Parathyroid adenoma (tissue), 2 donors: ENCODE data around the gene GTF2F2.

Source experiments
- H2AFZ ChIP-seq: fragments of 300-600 bp; sonication (generic); one replicate; pipeline ENCODE4 v1.7.0; 2017; ENCODE audit warnings: antibody characterized with exemption, mild to moderate bottlenecking
- H3K27ac ChIP-seq: fragments of 300-600 bp; sonication (generic); one replicate; pipeline ENCODE4 v1.7.0; 2017
- H3K27me3 ChIP-seq: fragments of 300-600 bp; sonication (generic); one replicate; pipeline ENCODE4 v1.7.0; 2017; ENCODE audit warnings: low read length; ENCODE audit not compliant: control insufficient read depth, insufficient read depth
- H3K36me3 ChIP-seq: fragments of 300-600 bp; sonication (generic); one replicate; pipeline ENCODE4 v1.7.0; 2017; ENCODE audit warnings: low read length; ENCODE audit not compliant: control insufficient read depth, insufficient read depth
- H3K4me1 ChIP-seq: fragments of 300-600 bp; sonication (generic); one replicate; pipeline ENCODE4 v1.7.0; 2017; ENCODE audit warnings: control low read depth
- H3K4me2 ChIP-seq: fragments of 300-600 bp; sonication (generic); one replicate; pipeline ENCODE4 v1.7.0; 2017; ENCODE audit warnings: low read length
- H3K4me3 ChIP-seq: fragments of 300-600 bp; sonication (generic); one replicate; pipeline ENCODE4 v1.7.0; 2017; ENCODE audit warnings: low read depth, low read length
- H3K79me2 ChIP-seq: fragments of 300-600 bp; sonication (generic); one replicate; pipeline ENCODE4 v1.7.0; 2017; ENCODE audit warnings: control low read depth
- H3K9ac ChIP-seq: fragments of 300-600 bp; sonication (generic); one replicate; pipeline ENCODE4 v1.7.0; 2017; ENCODE audit warnings: mild to moderate bottlenecking
- H3K9me3 ChIP-seq: fragments of 300-600 bp; sonication (generic); one replicate; pipeline ENCODE4 v1.7.0; 2017; ENCODE audit warnings: low read length; ENCODE audit not compliant: control insufficient read depth
- CTCF ChIP-seq: fragments of 300-600 bp; sonication (generic); IDR thresholded peaks from one replicate; pipeline ENCODE4 v1.7.0; 2017; ENCODE audit warnings: antibody characterized with exemption, mild to moderate bottlenecking
- donor health status: primary hyperparathyroidism.

Gene GTF2F2, protein sequence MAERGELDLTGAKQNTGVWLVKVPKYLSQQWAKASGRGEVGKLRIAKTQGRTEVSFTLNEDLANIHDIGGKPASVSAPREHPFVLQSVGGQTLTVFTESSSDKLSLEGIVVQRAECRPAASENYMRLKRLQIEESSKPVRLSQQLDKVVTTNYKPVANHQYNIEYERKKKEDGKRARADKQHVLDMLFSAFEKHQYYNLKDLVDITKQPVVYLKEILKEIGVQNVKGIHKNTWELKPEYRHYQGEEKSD

DNA sequence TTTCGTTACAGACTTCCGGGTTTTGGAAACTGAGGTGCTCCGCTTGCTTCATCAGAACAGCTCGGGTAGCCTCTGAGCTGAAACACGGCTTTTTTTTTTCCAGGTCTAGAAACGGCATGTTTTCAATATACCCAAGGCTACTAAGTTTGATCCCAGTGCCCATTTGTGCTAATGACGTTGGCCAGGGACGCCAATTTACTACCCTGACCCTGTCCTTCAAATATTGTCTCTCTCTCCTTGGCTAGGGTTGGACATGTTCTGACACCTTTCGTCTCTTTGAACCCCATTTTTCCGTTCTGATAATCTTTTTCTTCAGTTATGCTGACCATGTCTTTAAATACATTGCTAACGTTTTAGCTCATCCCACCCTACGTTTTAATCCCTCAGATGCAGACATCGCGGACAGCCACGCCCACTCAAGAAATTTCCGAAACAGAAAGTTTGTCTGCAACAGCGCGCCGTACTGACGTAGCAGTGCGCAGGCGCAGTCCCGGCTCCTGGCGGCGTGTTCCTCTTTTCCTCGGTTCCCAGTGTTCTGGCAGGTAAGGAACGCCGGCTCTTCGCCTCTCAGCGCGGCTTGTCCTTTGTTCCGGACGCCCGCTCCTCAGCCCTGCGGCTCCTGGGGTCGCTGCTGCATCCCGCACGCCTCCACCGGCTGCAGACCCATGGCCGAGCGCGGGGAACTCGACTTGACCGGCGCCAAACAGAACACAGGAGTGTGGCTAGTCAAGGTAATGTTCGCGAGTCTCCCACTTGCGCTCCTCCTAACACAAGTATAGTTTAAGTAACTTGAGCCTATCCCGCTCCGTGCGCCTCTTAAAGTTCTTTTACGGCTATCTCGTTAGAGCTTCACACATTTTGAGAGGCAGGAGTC lies at the start of gene GTF2F2:
Gene GTF2F2, plus strand, starts transcription at position 520 of the 874 bp plus-strand sequence. Its CDS starts 146 bp downstream, at position 666.
- Histone ChIP-seq H3K79me2 (peaks cover 20% of the 10 kb centered on the region), H3K27ac (peak within 1 kb of the TSS; percentile 75), H3K36me3 (no peaks in the 10 kb centered on the region), H2AFZ (peak within 1 kb of the TSS; percentile 88), H3K4me2 (peak within 1 kb of the TSS; percentile 71), H3K4me1 (peaks cover 4% of the 10 kb centered on the region), H3K9me3 (no peaks in the 10 kb centered on the region), H3K27me3 (no peaks in the 10 kb centered on the region), H3K4me3 (peak within 1 kb of the TSS; percentile 84), H3K9ac (peak within 1 kb of the TSS; percentile 2)
- TF ChIP-seq CTCF, result no peak

DNA sequence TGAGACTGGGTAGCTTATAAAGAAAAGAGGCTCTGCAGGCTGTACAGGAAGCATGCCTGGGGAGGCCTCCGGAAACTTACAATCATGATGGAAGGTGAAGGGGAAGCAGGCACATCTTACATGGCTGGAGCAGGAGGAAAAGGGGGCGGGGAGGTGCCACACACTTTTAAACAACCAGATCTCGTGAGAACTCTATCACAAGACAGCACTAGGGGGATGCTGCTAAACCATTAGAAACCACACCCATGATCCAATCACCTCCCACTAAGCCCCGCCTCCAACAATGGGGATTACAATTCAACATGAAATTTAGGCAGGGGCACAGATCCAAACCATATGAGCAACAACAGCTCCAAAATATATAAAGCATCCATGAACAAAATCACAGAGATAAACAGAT lies 46.5 kb upstream of the GTF2F2 start:
- Histone ChIP-seq H3K79me2 (no peaks in the 10 kb centered on the region), H3K9ac (no peak overlapping the region), H3K9me3 (no peaks in the 10 kb centered on the region), H3K36me3 (no peaks in the 10 kb centered on the region), H3K27me3 (no peaks in the 10 kb centered on the region), H2AFZ (no peak overlapping the region), H3K4me3 (no peak overlapping the region), H3K4me1 (no peaks in the 10 kb centered on the region), H3K27ac (no peak overlapping the region), H3K4me2 (no peak overlapping the region)
- no peak for TF ChIP-seq CTCF

GRCh38 chr13:45074721-45075120 lies 45.6 kb upstream of the GTF2F2 start:
- no peaks in the 10 kb centered on the region for H3K9me3 ChIP-seq
- H3K79me2 ChIP-seq, result no peaks in the 10 kb centered on the region
- no peak overlapping the region for H3K4me2 ChIP-seq
- H3K27ac ChIP-seq, result no peak overlapping the region
- H3K36me3 ChIP-seq, result no peaks in the 10 kb centered on the region
- TF ChIP-seq CTCF, result no peak
- H3K4me3 ChIP-seq, result no peak overlapping the region
- H3K9ac ChIP-seq, result no peak overlapping the region
- no peak overlapping the region for H2AFZ ChIP-seq
- no peaks in the 10 kb centered on the region for H3K4me1 ChIP-seq
- H3K27me3 ChIP-seq, result no peaks in the 10 kb centered on the region

DNA sequence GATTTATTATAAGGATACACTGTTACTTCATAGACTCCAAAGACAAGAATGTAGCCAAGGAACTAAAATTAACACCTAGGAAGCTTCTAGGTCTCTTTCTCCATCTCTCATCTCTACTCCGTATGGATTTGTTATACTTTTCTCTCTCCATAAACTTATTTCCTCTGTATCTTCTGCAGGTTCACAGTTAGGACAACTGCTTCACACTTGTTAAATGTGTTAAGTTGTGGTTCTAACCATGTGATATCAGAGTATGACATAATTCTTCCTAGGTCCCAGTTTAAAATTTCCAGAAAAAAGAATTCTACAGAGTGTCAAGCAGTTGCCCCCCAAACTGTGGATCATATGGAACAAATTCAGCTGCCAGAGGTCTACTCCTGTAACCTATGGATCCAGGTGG lies 42.3 kb upstream of the GTF2F2 start:
- Histone ChIP-seq H3K9me3 (no peaks in the 10 kb centered on the region), H3K27me3 (no peaks in the 10 kb centered on the region), H2AFZ (no peak overlapping the region), H3K9ac (no peak overlapping the region), H3K4me1 (no peaks in the 10 kb centered on the region), H3K27ac (no peak overlapping the region), H3K36me3 (no peaks in the 10 kb centered on the region), H3K79me2 (no peaks in the 10 kb centered on the region), H3K4me3 (no peak overlapping the region), H3K4me2 (no peak overlapping the region)
- TF ChIP-seq CTCF, result no peak
